Jurkat, Clone E6-1 (cell line): ENCODE results near the gene AK4.

ENCODE experiments used
- DNase-seq: peaks from one replicate; pipeline ENCODE4 v3.0.0-alpha.2; 2011; ENCODE audit warnings: low read depth, low spot score
- H3K4me3 ChIP-seq: 2 replicates; pipeline ENCODE4 v1.5.1; 2011; ENCODE audit warnings: mild to moderate bottlenecking, low read length, control low read depth, moderate library complexity

AK4 gene

DNA sequence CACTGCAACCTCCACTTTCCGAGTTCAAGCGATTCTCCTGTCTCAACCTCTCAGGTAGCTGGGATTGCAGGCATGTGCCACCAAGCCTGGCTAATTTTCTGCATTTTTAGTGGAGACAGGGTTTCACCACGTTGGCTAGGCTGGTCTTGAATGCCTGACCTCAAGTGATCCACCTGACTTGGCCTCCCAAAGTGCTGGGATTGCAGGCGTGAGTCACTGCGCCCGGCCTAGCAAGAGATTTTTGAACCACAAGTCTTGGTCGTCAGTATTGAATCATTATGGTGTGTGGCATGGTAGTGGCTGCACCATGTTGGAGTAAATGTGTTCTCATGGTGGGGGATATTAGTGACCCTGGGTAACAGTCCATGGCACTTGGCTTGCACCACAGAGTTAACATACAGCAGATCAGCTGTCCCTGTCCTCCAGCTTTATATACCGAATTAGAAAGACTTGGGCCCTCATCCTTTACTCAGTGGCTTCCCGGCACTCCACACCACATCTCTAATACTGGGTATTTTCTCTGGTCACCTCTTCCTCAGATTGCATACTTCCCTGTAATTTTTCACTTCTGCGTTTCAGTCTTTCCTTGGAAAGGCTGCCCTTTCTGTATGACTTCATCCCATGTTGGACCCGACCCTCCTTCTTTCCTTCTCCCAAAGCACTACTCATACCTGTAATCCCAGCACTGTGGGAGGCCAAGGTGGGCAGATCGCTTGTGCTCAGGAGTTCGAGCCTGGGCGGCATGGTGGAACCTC is 25.1 kb downstream of the AK4 start:
- DNase-seq, result no peak
- no peak overlapping the region for H3K4me3 ChIP-seq

DNA sequence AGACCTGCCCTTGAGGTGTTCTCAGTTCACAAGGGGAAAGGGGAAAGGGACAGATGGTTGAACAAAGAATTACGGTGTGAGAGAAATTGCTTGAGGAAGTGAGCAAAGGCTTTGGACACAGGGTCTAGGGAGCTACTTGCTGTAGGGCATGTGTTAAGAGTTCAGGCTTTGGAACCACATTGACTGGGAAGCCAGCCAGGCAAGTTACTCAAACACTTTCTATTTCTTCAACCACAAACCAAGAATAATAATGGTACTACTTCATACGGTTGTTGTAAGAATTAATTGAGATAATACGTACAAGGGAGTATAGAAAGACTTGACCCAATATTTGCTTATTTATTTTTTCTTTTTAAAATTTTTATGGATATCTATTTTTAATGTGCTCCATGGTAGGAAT is 26.6 kb downstream of the AK4 start:
- DNase-seq, result peak; percentile 38

DNA sequence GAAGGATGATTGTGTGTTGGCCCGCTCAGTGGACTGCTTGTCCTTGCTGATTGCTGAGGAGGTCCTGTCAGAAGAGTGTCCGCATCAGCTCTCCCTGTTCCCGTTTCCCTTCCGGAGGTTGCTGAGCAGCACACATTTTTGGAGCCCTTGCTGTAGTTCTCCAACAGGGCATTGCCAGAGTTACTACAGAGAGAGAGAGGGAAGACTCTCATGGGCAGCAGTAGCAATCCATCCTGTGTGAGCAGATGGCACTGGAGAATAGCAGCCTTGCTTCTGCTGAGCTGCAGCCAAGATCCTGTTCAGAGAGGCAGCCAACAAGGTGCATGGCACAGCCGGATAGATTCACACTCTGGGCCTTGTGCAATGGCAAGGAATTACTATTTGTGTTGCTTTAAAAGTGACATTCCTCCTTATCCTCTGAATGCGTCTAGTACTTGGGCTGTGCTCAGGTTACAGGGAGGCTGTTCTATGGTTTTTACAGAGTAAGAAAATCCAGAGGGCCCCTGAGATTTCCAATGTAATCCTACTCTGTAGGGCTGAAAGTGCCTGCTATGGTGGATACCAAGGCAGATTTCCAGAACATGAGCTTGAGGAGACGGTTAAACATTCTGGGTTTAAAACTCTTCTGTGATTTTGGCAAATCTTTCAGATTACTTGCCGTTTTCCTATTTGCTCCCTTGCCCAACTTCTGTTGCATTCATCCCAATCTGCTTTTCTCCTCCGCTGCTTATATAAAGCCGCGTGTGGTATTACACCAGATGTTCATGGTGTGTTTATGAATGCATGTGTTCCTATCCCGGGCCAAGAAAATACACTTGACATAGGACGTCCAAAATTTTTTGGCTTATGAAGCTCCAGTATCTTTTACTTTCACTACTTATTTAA is 27.4 kb downstream of the AK4 start:
- no peak for DNase-seq

More for the DNA sequence above, 26.6 kb downstream of the AK4 start:
- H3K4me3 ChIP-seq, result no peak overlapping the region

DNA sequence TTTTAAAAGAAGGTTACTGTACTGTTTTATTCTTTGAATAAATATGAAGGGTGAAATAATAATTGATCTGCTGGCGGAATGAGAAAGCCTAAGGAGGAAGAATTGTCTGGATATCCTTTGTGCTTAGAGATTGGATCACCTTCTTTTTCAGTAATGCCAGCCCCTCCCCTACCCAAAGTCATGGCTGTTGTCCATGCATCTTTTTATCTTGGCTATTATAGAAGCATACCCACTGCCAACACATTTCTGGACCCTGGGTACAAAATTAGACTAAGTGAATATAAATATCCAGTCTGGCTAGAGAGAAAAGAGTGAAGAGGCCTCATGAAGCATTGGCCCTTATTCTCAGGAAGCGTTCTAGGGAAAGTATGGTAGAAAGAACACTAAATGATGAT is 28.1 kb downstream of the AK4 start:
- no peak overlapping the region for H3K4me3 ChIP-seq
- no peak for DNase-seq

More for the DNA sequence above, 27.4 kb downstream of the AK4 start:
- no peak overlapping the region for H3K4me3 ChIP-seq

DNA sequence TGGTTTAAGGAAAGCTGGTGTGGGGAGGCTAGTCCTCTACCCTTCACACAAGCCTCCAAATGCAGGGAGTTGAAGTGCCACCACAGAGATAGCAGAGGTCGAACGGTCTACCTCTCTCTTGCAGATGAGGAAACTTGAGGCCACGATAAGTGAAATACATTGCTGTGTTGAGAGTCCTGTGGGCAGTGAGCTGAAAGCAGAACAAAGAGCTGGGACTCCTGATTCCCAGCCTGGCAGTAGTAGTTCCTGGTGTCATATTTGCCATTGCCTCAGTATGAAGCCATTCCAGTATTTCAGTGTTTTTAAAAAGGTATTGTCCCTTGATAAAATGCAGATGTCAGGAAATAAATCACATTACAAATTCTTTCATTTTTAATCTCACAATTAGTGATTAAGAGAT is 28.6 kb downstream of the AK4 start:
- H3K4me3 ChIP-seq, result no peak overlapping the region
- DNase-seq, result no peak

DNA sequence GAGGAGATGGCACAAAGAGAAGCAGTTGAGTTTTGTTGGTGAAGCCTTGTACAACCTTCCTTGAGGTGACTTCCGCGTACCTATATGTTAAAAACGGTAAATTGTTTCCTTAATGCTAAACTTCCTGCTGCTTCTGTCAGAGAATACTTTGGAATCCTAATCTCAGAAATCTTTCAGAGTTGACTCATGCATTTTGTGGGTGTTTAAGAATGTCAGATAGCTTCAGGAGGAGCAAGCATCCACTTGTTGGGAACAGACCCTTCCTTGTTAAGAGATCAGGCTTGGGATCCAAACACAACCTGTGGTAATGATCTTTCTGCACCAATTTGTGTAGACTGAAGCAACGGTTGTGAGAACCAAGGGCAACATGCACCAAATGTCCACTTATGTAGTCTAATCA is 29.5 kb downstream of the AK4 start:
- H3K4me3 ChIP-seq, result no peak overlapping the region
- no peak for DNase-seq

DNA sequence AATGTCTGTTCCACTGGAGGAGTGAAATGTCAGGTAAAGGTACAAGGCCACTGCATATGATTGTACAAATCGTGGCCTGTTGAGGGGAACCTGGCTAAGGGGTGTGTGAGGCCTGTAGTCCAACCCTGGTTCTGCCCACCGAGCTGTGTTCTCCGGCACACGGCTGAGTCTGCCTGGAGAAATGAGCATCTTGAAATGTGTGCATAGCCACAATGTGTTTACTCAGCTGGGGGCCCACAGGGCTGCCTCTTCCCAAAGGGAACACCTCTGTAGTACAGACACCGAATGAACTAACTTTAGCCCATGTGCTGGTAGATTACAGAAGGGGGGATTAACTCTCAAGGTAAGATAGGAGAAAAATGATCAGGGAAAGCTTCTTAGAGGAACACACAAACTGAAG is 30.2 kb downstream of the AK4 start:
- DNase-seq, result no peak

DNA sequence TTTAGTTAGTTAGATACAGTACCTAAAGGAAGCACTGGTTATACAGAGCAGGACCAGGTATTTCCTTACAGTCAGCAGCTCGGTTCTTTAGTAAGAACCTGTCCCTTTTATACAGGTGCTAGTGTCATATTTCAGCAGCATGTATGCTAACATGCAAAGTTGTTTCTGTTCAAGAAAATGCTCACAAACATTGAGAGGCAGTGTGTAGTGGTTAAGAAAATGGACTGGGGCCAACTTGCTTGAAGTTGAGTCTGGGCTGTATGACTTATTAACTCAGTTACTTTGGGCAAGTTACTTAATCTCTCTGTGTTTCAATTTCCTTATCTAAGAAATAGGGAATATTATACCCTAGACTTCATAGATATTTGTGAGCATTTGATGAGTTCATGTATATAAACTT is 31.1 kb downstream of the AK4 start:
- DNase-seq, result no peak
- no peak overlapping the region for H3K4me3 ChIP-seq

More for the DNA sequence above, 30.2 kb downstream of the AK4 start:
- no peak overlapping the region for H3K4me3 ChIP-seq

DNA sequence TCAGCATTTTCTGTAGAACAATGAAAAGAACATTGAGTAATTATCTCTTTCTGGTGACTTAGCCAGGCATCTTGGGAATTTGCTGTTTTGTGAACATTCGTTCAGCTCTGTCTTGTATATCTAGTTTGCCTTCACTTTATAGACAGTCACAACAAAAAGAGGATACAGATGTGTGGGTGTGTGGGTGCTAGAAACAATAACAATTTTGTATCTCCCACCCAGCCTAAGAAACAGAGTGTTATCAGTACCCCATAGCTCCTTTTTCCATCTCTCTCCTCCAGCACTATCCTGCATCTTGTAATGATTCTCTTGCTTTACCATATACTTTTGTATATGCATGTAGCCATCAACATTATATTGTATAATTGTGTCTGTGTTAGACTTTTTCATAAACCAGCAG is 33.0 kb downstream of the AK4 start:
- H3K4me3 ChIP-seq, result no peak overlapping the region

DNA sequence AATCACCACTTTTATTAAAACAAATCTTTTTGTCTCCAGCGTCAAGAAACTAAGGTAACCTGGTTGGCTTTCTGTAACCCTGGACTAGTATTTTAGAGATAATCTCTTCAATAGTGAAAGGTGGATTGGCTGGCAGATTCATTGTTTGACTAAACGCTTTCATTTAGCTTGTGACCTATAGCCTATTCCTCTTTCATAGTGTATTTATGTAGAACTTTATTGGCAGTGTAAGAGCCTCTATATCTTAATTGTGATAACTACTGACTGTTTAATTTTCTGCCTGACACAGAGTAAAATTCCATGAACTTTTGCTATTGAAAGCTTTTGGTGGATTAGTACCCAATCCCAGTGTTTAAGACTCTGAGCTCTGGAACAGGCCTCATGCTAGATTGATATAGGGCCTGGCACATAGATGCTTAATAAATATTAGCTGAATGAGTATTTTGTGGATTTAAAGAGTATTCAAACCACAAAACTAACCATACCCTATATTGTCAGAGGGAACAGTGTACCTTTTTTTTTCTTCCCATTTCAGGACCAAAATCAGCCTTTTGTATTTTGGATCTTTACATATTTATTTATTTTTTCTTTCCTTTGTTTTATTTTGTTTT is 34.8 kb downstream of the AK4 start:
- no peak for DNase-seq
- no peak overlapping the region for H3K4me3 ChIP-seq

More for the DNA sequence above, 33.0 kb downstream of the AK4 start:
- no peak for DNase-seq

DNA sequence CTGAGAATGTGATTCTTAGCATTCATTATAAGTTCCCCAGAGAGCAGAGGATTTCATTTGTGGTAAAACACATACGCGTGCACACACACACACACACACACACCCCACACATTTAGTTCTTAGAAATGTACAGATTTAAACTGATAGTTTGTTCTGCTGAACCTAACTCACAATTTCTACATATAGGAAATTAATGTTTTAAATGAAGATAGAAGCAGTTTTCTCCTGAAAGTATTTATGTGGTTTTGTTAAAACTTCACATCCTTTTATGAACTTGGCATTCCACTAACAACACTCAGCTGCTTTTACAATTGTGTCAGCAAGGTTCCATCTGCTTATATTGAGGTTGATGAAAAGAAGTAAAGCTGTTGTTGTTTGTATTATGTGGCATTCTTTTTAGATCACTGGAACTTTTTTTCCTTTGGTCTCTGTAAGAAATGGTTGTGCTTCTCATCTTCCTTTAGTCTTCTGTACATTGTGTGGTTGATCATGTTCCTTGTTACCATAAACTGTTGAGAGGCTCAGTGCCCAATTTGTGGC is 41.6 kb downstream of the AK4 start:
- DNase-seq, result no peak
- H3K4me3 ChIP-seq, result no peak overlapping the region

DNA sequence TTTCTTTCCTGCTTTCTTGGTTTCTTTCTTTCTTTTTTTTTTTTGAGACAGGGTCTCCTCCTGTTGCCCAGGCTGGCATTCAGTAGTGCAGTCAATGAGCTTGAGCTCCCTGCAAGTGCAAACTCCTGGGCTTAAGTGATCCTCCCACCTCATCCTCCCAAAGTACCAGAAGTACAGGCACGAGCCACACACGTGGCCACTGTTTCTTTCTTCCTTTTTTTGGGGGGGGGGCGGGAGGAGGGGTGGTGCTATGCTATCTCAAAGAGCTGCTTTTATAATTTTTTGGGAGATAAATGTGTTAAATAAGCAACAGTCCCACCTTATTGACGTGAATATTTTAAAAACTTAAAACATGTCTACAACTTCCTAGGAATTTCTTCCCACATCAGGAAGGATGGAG is 42.2 kb downstream of the AK4 start:
- DNase-seq, result no peak
- H3K4me3 ChIP-seq, result no peak overlapping the region

DNA sequence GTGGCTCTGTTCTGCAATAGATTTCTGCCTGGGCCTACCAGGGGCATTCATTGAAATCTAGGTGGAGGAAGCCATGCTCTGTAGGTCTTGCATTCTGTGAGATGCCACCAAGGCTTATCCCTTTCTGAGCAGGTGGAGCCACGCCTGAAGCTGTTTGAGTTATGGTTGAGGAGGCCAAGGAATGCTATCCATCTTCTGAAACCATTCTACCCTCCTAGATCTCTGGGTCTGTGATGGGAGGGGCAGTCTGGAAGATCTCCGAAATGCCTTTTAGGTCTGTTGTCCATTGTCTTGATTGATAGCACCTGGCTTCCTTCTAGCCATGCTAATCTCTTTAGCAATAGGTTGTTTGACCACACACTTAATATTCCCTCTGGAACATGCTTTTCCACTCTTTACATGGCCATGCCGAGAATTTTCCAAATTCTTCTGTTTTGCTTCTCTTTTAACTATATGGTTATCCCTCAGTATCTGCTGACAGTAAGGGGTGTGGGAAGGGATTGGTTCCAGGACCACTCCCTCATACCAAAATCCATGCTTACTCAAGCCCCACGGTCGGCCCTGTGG is 45.2 kb downstream of the AK4 start:
- no peak overlapping the region for H3K4me3 ChIP-seq
- no peak for DNase-seq

DNA sequence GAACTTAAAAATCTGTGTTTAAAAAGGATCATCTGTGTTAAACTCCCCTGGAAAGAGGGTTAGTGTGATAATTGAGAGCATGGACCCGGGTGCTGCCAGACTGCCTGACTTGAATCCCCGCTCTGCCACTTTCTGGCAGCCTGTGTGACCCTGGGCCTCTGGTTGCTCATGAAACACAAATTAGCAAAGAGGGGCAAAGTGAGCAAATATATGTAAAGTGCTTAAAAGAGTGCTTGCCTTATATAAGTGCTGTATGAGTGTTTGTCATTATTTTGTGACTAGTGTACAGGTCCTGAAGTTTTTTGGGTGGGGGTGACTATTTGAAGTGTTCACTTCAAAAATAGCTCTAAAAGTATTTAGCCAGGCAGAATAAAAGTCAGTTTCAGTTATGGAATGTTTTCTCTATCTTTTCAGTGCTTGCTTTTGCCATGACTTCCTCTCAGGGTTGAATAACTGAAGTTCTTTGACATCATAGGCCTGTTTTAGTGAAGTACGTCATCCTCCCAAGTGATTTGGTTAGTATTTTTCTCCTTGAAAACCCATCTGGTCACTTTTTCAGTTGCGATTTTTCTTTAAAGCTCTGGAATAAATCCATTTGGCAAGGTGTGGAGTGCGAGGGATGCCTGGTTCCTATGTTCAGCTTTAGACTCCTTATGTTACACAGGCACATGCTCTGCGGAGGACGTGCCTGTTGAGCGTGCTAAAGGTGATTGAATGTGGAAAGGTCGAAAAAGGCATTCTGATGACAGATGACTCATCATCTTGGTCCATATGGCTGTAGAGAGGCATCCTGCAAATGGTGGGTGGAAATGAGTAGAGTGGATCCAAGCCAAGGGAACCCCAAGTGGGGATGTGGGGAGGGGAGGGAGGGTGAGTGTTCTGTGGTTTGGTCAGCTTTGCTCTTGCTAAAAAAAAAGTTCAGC is 47.8 kb downstream of the AK4 start:
- DNase-seq, result no peak
- no peak overlapping the region for H3K4me3 ChIP-seq

DNA sequence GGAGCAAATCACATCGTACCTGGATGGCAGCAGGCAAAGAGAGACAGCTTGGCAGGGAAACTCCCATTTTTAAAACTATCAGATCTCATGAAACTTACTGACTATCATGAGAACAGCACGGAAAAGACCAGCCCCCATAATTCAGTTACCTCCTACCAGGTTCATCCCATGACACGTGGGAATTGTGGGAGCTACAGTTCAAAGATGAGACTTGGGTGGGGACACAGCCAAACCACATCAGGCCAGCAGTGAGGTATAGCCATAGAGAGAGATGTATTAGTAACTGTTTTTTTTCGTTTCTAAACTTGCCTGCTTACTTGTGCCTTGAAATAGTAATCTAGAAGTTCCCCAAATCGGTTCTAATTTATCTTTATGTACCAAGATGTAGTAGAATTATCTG is 48.9 kb downstream of the AK4 start:
- no peak for DNase-seq
- no peak overlapping the region for H3K4me3 ChIP-seq

DNA sequence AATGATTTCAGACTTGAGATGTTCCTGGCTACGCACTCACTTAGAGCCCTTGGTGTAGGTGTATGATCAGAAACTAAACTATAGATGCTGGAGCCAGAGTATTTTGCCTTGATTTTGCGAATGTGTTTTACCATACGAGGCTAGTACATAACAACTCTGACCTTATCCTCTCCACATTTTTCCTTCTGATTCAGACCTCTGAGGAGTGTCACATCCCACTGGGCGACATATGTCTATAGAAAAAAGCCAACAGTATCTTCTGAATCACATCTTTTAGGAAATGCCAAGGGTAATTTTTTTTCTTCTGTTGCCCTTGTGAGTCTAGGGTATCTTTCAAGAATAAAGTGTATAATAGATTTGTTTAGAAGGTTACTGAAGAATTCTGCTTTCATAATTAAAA is 49.6 kb downstream of the AK4 start:
- DNase-seq, result no peak
- no peak overlapping the region for H3K4me3 ChIP-seq

DNA sequence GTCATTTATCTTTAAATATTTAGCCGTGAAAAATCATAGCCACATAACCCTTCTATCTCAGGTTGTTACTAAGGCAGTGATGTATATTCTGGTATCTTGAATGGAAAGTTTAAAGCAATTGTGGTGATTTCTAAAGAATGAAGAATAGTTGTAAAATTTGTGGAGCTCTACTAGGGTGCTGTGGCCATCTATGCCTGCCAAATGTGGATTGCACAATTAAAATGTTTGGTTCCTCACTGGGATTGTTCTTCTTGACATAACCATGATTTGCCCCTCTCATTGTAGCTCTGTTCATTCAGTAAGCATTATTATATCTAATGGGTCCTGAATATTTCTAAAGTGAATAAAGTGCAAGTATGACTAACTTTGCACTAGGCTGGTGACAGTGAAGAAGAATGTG is 50.1 kb downstream of the AK4 start:
- no peak for DNase-seq
- H3K4me3 ChIP-seq, result no peak overlapping the region

DNA sequence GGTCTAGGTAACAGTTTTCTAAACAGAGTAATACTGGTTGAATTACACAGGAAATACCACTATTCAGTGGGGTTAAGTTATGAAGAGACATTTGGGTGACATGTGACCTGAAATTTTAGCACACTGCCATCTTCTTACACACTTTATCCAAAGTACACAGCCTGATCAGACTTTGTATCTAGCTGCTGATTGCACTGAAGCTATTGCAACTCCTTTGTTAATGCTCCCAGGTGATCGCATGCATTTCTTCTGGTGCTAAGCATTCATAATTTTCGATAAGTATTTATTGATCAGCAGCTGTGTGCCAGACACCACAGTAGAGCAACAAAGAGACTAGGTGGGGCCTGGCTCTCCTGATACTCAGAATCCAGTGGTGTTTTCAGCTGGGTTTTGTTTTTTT is 52.4 kb downstream of the AK4 start:
- DNase-seq, result no peak
- H3K4me3 ChIP-seq, result no peak overlapping the region

DNA sequence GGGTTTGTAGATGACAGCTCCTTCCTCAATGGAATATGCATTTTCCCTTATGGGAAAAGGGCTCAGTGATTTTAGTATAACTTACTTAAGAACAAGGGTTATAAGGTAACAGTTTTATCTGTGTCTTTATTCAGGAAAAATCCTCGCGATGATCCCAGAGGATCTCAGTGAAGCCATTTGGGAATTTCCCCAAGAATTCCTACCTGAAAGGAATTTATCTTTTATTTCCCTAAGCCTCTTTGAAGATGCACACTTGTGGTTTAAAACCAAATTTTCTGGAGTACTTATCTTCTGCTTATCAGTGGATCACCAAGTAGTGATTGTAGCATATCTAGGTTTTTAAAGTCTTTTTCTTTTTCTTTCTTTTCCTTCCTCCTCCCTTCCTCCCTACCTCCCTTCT is 58.8 kb downstream of the AK4 start:
- DNase-seq, result no peak
- H3K4me3 ChIP-seq, result no peak overlapping the region
